Tibial nerve (tissue), 4 donors: ENCODE data around the gene ITPKC. TPM values are rescaled to one million over a fixed set of nuclear protein-coding genes. Genes with fewer than 3 reads are reported as not detected.

Experiments used
- DNase-seq, 2 donors: peaks; one replicate each; pipeline ENCODE4 v3.0.0-alpha.2; 2019; ENCODE audit warnings: low spot score in 2 of 2
- H3K27ac ChIP-seq, 4 donors: fragments of 200-600 bp; sonication (generic) in 3 of 4; one replicate each; pipeline ENCODE4 v1.5.1; 2017 to 2019; ENCODE audit warnings: mild to moderate bottlenecking in 1 of 4
- H3K27me3 ChIP-seq, 2 donors: fragments of 200-600 bp; sonication (generic) in 1 of 2; one replicate each; pipeline versions ENCODE4 v1.5.1 to v1.6.0; 2017 to 2019
- H3K36me3 ChIP-seq, 3 donors: fragments of 200-600 bp; sonication (generic); one replicate each; pipeline ENCODE4 v1.5.1; 2018 to 2019
- H3K4me1 ChIP-seq, 4 donors: fragments of 200-600 bp; sonication (generic) in 3 of 4; one replicate each; pipeline ENCODE4 v1.5.1; 2017 to 2019
- H3K4me3 ChIP-seq, 4 donors: fragments of 200-600 bp; sonication (generic) in 3 of 4; one replicate each; pipeline ENCODE4 v1.5.1; 2017 to 2019; ENCODE audit warnings: mild to moderate bottlenecking in 1 of 4, moderate library complexity in 1 of 4
- H3K9me3 ChIP-seq, 4 donors: fragments of 200-600 bp; sonication (generic) in 3 of 4; one replicate each; pipeline ENCODE4 v1.5.1; 2017 to 2019
- EP300 ChIP-seq, 2 donors: sonication (generic); formaldehyde crosslinking; IDR thresholded peaks; one replicate each; pipeline ENCODE4 v1.6.1; 2017; ENCODE audit warnings: antibody characterized with exemption in 2 of 2, mild to moderate bottlenecking in 1 of 2
- POLR2A ChIP-seq, 2 donors: fragments of 450-650 bp; IDR thresholded peaks; one replicate each; pipeline ENCODE4 v1.6.1; 2017; ENCODE audit warnings: antibody characterized with exemption in 2 of 2, mild to moderate bottlenecking in 2 of 2, moderate library complexity in 2 of 2
- WGBS, 2 donors: methylation state at CpG; one replicate each; pipeline ENCODE4 v1.1.5; 2018; 5-methylcytosine and 5-hydroxymethylcytosine counted together
- total RNA-seq, 4 donors: library from RNA; depleted of rRNA; stranded (reverse); fragments of >200 nt; gene quantifications; one replicate each; pipeline ENCODE4 v1.1.0, GENCODE V29; 2016
- TF ChIP-seq, protein P1 (sequence below), 5 experiments: fragments of 200-600 bp in 3 of 5; fragments of 450-650 bp in 2 of 5; sonication (generic) in 3 of 5; IDR thresholded peaks; one replicate each; pipeline ENCODE4 v1.5.1; 2016 to 2019; ENCODE audit warnings: antibody characterized with exemption in 5 of 5, mild to moderate bottlenecking in 3 of 5, moderate library complexity in 2 of 5

Gene ITPKC
- total RNA-seq, 4 donors from 2014 or later: 72.0 to 114 (median 90.9) TPM

GRCh38 chr19:40689339-40690049 is 27.4 kb upstream of the ITPKC start:
- WGBS, 2 donors: 17 to 18% methylated on average over 14 to 18 of the region's 18 CpGs
- DNase-seq: no peak
- H3K27ac ChIP-seq: peak overlapping the region; percentile 92 to 98 (median 96)
- H3K4me3 ChIP-seq: peak overlapping the region; percentile 58 to 100 (median 90)
- H3K27me3 ChIP-seq: no peaks in the 10 kb centered on the region
- H3K4me1 ChIP-seq: peaks cover 0 to 57% (median 28%) of the 10 kb centered on the region in 4 donors
- TF ChIP-seq POLR2A (IDR thresholded peaks at IDR 0.05) (no peak), EP300 (IDR thresholded peaks at IDR 0.05) (no peak)
- TF ChIP-seq, protein P1, sequence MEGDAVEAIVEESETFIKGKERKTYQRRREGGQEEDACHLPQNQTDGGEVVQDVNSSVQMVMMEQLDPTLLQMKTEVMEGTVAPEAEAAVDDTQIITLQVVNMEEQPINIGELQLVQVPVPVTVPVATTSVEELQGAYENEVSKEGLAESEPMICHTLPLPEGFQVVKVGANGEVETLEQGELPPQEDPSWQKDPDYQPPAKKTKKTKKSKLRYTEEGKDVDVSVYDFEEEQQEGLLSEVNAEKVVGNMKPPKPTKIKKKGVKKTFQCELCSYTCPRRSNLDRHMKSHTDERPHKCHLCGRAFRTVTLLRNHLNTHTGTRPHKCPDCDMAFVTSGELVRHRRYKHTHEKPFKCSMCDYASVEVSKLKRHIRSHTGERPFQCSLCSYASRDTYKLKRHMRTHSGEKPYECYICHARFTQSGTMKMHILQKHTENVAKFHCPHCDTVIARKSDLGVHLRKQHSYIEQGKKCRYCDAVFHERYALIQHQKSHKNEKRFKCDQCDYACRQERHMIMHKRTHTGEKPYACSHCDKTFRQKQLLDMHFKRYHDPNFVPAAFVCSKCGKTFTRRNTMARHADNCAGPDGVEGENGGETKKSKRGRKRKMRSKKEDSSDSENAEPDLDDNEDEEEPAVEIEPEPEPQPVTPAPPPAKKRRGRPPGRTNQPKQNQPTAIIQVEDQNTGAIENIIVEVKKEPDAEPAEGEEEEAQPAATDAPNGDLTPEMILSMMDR (IDR thresholded peaks at IDR 0.05): no peak
- no peaks in the 10 kb centered on the region for H3K9me3 ChIP-seq
- H3K36me3 ChIP-seq: peaks cover 0 to 51% (median 3%) of the 10 kb centered on the region in 3 donors

DNA sequence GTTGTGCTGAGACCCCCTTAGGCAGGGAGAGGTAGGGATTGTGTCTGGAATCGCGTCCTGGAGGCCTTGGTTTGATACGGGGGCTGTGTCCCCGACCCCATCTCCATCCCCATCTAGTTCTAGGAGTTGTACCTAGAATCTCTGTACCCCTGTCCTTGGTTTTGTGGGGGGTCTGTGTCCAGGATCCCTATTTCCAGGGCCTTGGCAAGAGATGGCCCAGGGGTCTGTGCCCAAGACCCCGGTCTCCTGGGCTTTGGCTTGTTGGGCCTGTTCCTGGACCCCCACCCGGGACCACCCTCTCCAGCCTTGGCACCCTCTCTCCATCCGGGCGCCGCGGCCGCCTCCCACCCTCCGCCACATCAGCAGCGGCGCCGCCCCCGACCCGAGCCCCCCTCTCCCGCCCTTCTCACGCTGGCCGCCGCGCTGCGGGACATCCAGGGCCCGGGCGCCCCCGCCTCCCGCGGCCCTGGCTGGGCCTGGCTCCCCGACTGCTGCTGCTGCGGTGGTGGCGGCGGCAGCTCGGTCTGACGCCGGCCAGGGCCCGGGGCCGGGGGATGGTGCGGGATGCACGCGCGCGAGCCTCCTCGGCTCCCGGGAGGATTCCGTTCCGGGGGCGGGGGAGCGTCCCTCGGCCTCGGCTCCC is 26.7 kb upstream of the ITPKC start, which contains the start of gene NUMBL:
NUMBL (minus strand) TSS at position 602 of the 643 bp plus-strand sequence; CDS start at position 434, 168 bp downstream.
- Histone ChIP-seq H3K27ac (peak within 1 kb of the TSS; percentile 92 to 98 (median 96)), H3K36me3 (peaks cover 0 to 51% (median 0%) of the 10 kb centered on the region in 3 donors), H3K9me3 (no peaks in the 10 kb centered on the region), H3K4me1 (peaks cover 0 to 54% (median 28%) of the 10 kb centered on the region in 4 donors), H3K4me3 (peak within 1 kb of the TSS; percentile 58 to 100 (median 90)), H3K27me3 (no peaks in the 10 kb centered on the region)
- 3 to 19% methylated on average over 3 to 17 of the region's 50 CpGs for WGBS, 2 donors
- DNase-seq: no peak
- TF ChIP-seq EP300 (IDR thresholded peaks at IDR 0.05) (no peak), POLR2A (IDR thresholded peaks at IDR 0.05) (peak; percentile 64 to 92)
- TF ChIP-seq, protein P1 (IDR thresholded peaks at IDR 0.05): no peak

GRCh38 chr19:40690693-40691420 is 26.1 kb upstream of the ITPKC start:
- 1% methylated on average over 32 to 38 of the region's 56 CpGs for WGBS, 2 donors
- H3K4me1 ChIP-seq: peaks cover 0 to 48% (median 28%) of the 10 kb centered on the region in 4 donors
- TF ChIP-seq, protein P1 (IDR thresholded peaks at IDR 0.05): no peak
- peak; percentile 49 to 92 for TF ChIP-seq EP300 (IDR thresholded peaks at IDR 0.05)

DNA sequence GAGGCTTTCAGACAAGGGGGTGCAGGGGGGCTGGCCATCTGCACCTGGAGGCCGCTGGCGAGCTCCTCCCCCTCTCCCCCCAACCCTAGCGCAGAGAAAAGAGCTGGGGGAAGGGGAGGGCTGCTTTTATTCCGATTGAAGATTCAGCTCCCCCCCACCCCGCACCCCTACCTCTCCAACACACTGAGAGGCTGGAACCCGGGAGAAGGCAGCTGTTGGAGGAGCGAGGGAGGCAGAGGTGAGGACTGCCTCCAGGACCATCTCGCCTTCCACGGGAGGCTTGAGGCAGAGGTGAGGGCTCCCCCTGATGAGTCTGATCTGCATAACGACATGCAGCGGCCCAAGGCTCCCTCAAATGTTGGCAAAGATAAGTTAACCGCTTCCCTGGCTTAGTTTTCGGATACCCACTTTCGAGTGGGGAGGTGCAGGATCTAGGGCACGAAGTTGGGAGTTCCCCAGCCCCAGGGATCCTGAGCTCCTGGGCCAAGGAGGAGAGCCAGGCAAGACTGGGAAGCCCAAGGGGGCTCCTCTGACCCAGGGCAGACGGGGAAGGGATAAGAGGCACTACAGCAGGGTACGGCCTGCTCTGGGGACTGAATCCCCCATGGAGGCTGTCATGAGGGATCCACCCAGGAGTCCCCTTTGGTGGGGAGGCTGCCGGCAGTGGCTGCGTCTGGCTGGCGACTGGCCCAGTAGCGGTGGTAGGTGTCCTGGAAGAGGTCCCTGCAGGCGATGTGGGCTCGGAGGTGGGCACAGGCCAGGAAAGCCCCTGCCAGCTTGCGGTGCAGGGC is 25.3 kb upstream of the ITPKC start:
- H3K4me3 ChIP-seq: peak overlapping the region in 3 of 4 donors; percentile 47 to 100 (median 95)
- DNase-seq: no peak
- peak overlapping the region; percentile 91 to 98 (median 94) for H3K27ac ChIP-seq
- H3K27me3 ChIP-seq: no peaks in the 10 kb centered on the region
- TF ChIP-seq, protein P1 (IDR thresholded peaks at IDR 0.05): no peak
- TF ChIP-seq EP300 (IDR thresholded peaks at IDR 0.05): no peak
- TF ChIP-seq POLR2A (IDR thresholded peaks at IDR 0.05): no peak
- WGBS, 2 donors: 52 to 58% methylated on average over 16 to 21 of the region's 24 CpGs
- no peaks in the 10 kb centered on the region for H3K9me3 ChIP-seq
- H3K4me1 ChIP-seq: peaks cover 0 to 42% (median 28%) of the 10 kb centered on the region in 4 donors
- peaks cover 0 to 50% (median 2%) of the 10 kb centered on the region in 3 donors for H3K36me3 ChIP-seq

More at GRCh38 chr19:40690693-40691420, 26.1 kb upstream of the ITPKC start:
- peaks cover 0 to 51% (median 2%) of the 10 kb centered on the region in 3 donors for H3K36me3 ChIP-seq
- no peaks in the 10 kb centered on the region for H3K27me3 ChIP-seq
- H3K9me3 ChIP-seq: no peaks in the 10 kb centered on the region
- DNase-seq: peak; percentile 97 to 98
- H3K27ac ChIP-seq: peak overlapping the region; percentile 91 to 98 (median 94)
- H3K4me3 ChIP-seq: peak overlapping the region; percentile 47 to 100 (median 76)
